Fibroblast of lung (primary cell): Measurements from ENCODE around the gene SPRED1. TPM values are rescaled to one million over a fixed set of nuclear protein-coding genes. Genes with fewer than 3 reads are reported as not detected.

Experiments used
- DNase-seq, 2 donors: peaks; one replicate each; pipeline versions ENCODE4 v3.0.0 to v3.0.0-alpha.2; 2010; ENCODE audit warnings: low read depth in 2 of 2
- H2AFZ ChIP-seq: 2 replicates; pipeline ENCODE4 v1.5.1; 2012; ENCODE audit warnings: low read length, control low read depth, inconsistent platforms
- H3K27ac ChIP-seq: 2 replicates; pipeline ENCODE4 v1.5.1; 2011; ENCODE audit warnings: low read length, control low read depth; ENCODE audit not compliant: insufficient read depth
- H3K27me3 ChIP-seq: 2 replicates; pipeline ENCODE4 v1.5.1; 2011; ENCODE audit warnings: mild to moderate bottlenecking, low read length; ENCODE audit not compliant: control insufficient read depth, insufficient read depth
- H3K36me3 ChIP-seq: 2 replicates; pipeline ENCODE4 v1.5.1; 2011; ENCODE audit warnings: low read length; ENCODE audit not compliant: control insufficient read depth, insufficient read depth
- H3K4me1 ChIP-seq: 2 replicates; pipeline ENCODE4 v1.5.1; 2011; ENCODE audit warnings: low read length; ENCODE audit not compliant: control insufficient read depth, insufficient read depth; ENCODE audit errors: extremely low read depth
- H3K4me2 ChIP-seq: 2 replicates; pipeline ENCODE4 v1.5.1; 2011; ENCODE audit warnings: low read length, control low read depth; ENCODE audit not compliant: insufficient read depth; ENCODE audit errors: extremely low read depth
- H3K4me3 ChIP-seq, 4 experiments: fragments of 200-600 bp in 1 of 4; sonication (generic) in 1 of 4; replicated peaks in 1 of 4; 2 replicates each; pipeline ENCODE4 v1.5.1; 2011 to 2016; ENCODE audit warnings: low read length in 4 of 4, low read depth in 3 of 4, mild to moderate bottlenecking in 3 of 4, control low read depth in 2 of 4, inconsistent platforms in 1 of 4, mixed read lengths in 1 of 4; ENCODE audit not compliant: insufficient read depth in 1 of 4; ENCODE audit errors: control extremely low read depth in 1 of 4
- H3K79me2 ChIP-seq: 2 replicates; pipeline ENCODE4 v1.5.1; 2012; ENCODE audit warnings: mild to moderate bottlenecking, low read length, inconsistent platforms; ENCODE audit not compliant: control insufficient read depth, insufficient read depth
- H3K9ac ChIP-seq: 2 replicates; pipeline ENCODE4 v1.5.1; 2011; ENCODE audit warnings: mild to moderate bottlenecking, low read length, control low read depth; ENCODE audit not compliant: insufficient read depth
- H3K9me3 ChIP-seq: 2 replicates; pipeline ENCODE4 v1.5.1; 2012; ENCODE audit warnings: low read depth, low read length; ENCODE audit not compliant: control insufficient read depth, insufficient read depth
- H4K20me1 ChIP-seq: 2 replicates; pipeline ENCODE4 v1.5.1; 2011; ENCODE audit warnings: low read length; ENCODE audit not compliant: control insufficient read depth, insufficient read depth; ENCODE audit errors: extremely low read depth
- CTCF ChIP-seq, 2 donors: IDR thresholded peaks in 1 of 2; conservative IDR thresholded peaks in 1 of 2; 1 replicate in 1 of 2; 2 replicates in 1 of 2; pipeline ENCODE4 v1.5.1; 2011 to 2012; ENCODE audit warnings: low read length in 2 of 2, control low read depth in 1 of 2, inconsistent platforms in 1 of 2, low read depth in 1 of 2, mild to moderate bottlenecking in 1 of 2
- EZH2 ChIP-seq: IDR thresholded peaks from 2 replicates; pipeline ENCODE4 v1.5.1; 2012; ENCODE audit warnings: low read length, control low read depth, mild to moderate bottlenecking; ENCODE audit errors: missing control alignments
- polyA plus RNA-seq, 2 donors: library from polyadenylated mRNA; depleted of rRNA in 1 of 2; stranded (reverse) in 1 of 2; unstranded in 1 of 2; fragments of >200 nt; gene quantifications; 2 replicates each; pipeline ENCODE4 v1.2.1, GENCODE V29; 2011 to 2012; ENCODE audit warnings: missing spikeins in 1 of 2
- total RNA-seq: library from RNA; depleted of rRNA; stranded (reverse); fragments of >200 nt; gene quantifications from 2 replicates; pipeline ENCODE4 v1.2.1, GENCODE V29; 2014

Gene SPRED1
- total and polyA plus RNA-seq, 2 donors (not counting 1 experiment from before 2014, with no cell fraction given) = 17.2 to 39.0 TPM

- H4K20me1 ChIP-seq = no peaks in the 10 kb centered on the region
- no peaks in the 10 kb centered on the region for H3K27me3 ChIP-seq
- no peak overlapping the region for H3K4me3 ChIP-seq
- TF ChIP-seq EZH2 (no peak), CTCF (conservative IDR thresholded peaks at IDR 0.05 in 1 of 2, IDR thresholded peaks at IDR 0.05 in 1 of 2; ENCODE audit: low read depth in 1 of 2, low read length in 2 of 2) (no peak)
- H2AFZ ChIP-seq = no peak overlapping the region
- no peak overlapping the region for H3K27ac ChIP-seq
- H3K79me2 ChIP-seq = peaks cover 91% of the 10 kb centered on the region
- no peak overlapping the region for H3K4me2 ChIP-seq
- peaks cover 9% of the 10 kb centered on the region for H3K4me1 ChIP-seq
- H3K36me3 ChIP-seq = no peaks in the 10 kb centered on the region
- no peaks in the 10 kb centered on the region for H3K9me3 ChIP-seq
- H3K9ac ChIP-seq = no peak overlapping the region
- DNase-seq = peak; percentile 55 to 73
Measured at GRCh38 chr15:38297623-38298388, 45.2 kb downstream of the SPRED1 start.

GRCh38 chr15:38299216-38299615 lies 46.6 kb downstream of the SPRED1 start:
- no peaks in the 10 kb centered on the region for H3K36me3 ChIP-seq
- peak overlapping the region; percentile 7 for H3K4me2 ChIP-seq
- peak overlapping the region; percentile 69 for H3K27ac ChIP-seq
- H2AFZ ChIP-seq = no peak overlapping the region
- H3K9ac ChIP-seq = no peak overlapping the region
- DNase-seq = peak; percentile 79 to 81
- peaks cover 9% of the 10 kb centered on the region for H3K4me1 ChIP-seq
- H3K9me3 ChIP-seq = no peaks in the 10 kb centered on the region
- no peaks in the 10 kb centered on the region for H4K20me1 ChIP-seq
- H3K79me2 ChIP-seq = peaks cover 87% of the 10 kb centered on the region
- no peak for TF ChIP-seq CTCF (conservative IDR thresholded peaks at IDR 0.05 in 1 of 2, IDR thresholded peaks at IDR 0.05 in 1 of 2; ENCODE audit: low read depth in 1 of 2, low read length in 2 of 2)
- no peak for TF ChIP-seq EZH2
- H3K4me3 ChIP-seq = no peak overlapping the region
- no peaks in the 10 kb centered on the region for H3K27me3 ChIP-seq

GRCh38 chr15:38300395-38300794 lies 47.8 kb downstream of the SPRED1 start:
- Histone ChIP-seq H2AFZ (no peak overlapping the region), H3K79me2 (peaks cover 81% of the 10 kb centered on the region), H3K4me2 (peak overlapping the region; percentile 66), H3K27me3 (no peaks in the 10 kb centered on the region), H3K9me3 (no peaks in the 10 kb centered on the region), H3K4me1 (peaks cover 9% of the 10 kb centered on the region), H3K4me3 (no peak overlapping the region), H4K20me1 (no peaks in the 10 kb centered on the region), H3K9ac (no peak overlapping the region), H3K27ac (peak overlapping the region; percentile 69), H3K36me3 (no peaks in the 10 kb centered on the region)
- TF ChIP-seq EZH2 (no peak), CTCF (conservative IDR thresholded peaks at IDR 0.05 in 1 of 2, IDR thresholded peaks at IDR 0.05 in 1 of 2; ENCODE audit: low read depth in 1 of 2, low read length in 2 of 2) (no peak)
- peak in 1 of 2 donors; percentile 52 for DNase-seq
